ENCODE measurements around the gene HES3.

HES3 gene, protein sequence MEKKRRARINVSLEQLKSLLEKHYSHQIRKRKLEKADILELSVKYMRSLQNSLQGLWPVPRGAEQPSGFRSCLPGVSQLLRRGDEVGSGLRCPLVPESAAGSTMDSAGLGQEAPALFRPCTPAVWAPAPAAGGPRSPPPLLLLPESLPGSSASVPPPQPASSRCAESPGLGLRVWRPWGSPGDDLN

DNA sequence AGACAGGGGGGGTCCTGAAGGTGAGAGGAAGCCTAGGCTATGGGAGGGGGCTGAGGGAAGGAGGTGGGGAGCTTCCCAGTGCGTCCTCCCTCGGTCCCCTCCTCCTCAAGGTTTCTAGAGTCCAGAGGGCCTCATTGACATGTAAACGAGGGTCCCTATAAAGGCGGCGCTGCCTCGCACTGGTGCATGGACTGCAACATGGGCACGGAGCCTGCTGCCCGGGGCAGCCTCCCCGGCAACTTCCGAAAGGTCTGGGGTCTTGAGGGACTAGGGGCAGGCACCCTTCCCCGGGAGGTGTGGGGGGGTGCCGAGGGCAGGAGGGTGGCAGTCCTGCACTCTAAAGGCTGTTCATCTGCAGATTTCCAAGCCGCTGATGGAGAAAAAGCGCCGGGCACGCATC, at the start of gene HES3:
Gene HES3 (plus strand): TSS at position 187 of the 400 bp plus-strand sequence. CDS start 187 bp downstream, at position 374.
- FAIRE-seq (no peak), DNase-seq (ENCODE audit: insufficient read length, low spot score) (no peak)

DNA sequence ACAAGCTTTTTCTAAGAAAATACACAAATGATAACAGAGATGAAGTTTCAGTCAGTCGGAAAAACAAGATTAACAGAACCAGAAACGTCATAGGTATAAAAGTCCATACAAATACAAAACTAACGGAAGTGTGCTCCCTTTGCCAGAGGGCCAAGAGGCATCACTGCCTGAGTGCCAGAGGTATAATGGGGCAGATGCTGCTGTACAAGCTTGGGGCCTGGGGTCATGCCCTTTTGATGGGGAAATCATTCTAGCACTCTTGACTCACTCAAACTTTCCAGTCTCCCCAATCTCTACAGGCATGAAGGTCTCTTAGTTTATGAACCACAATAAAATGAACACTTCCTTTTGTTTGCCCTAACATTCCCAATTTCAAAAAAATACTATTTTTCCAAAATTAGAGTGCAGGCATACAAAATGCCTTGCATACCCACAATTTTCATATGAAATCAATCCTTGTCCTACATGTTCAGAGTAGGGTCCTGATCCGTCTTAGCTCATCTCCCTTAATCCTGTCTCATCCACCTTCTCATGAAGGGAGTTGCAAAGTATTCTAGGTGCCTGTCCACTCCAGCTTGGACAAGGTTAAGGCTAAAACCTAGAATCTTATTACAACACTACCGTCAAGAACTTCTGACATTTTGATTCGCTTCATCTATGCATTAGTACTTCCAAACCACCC, 46.1 kb upstream of the HES3 start:
- DNase-seq (ENCODE audit: insufficient read length, low spot score): no peak
- FAIRE-seq: no peak

DNA sequence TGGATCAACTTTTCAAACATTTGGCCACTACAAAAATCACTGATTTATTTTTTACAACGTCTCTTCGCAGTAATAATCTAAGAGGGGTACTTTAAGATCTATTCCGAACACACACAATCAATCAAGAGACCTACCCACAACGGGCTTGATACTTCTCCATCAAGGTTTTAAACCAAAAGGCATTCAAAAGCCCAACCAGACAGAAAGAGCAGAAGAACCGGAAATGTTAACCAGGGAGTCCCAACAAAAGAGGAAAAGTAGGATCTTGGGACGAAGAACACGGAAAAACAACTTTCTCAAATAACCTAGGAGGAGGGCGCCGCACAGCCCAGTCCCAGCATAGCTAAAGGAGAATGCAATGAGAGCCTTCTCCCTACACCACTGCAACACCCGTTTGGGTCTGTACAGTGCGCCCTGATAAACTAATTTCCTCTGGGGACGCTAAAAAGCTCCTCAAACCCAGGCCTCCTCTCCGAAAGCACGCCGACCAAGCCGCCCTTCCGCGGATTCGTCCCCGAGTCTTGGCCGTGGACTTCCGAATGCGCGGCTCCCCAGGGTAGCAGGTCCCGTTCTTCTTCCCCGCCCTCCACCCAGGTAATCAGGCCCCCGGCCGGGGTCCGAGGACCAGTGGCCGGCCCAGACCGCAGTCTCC, 45.2 kb upstream of the HES3 start:
- no peak for DNase-seq (ENCODE audit: insufficient read length, low spot score)

DNA sequence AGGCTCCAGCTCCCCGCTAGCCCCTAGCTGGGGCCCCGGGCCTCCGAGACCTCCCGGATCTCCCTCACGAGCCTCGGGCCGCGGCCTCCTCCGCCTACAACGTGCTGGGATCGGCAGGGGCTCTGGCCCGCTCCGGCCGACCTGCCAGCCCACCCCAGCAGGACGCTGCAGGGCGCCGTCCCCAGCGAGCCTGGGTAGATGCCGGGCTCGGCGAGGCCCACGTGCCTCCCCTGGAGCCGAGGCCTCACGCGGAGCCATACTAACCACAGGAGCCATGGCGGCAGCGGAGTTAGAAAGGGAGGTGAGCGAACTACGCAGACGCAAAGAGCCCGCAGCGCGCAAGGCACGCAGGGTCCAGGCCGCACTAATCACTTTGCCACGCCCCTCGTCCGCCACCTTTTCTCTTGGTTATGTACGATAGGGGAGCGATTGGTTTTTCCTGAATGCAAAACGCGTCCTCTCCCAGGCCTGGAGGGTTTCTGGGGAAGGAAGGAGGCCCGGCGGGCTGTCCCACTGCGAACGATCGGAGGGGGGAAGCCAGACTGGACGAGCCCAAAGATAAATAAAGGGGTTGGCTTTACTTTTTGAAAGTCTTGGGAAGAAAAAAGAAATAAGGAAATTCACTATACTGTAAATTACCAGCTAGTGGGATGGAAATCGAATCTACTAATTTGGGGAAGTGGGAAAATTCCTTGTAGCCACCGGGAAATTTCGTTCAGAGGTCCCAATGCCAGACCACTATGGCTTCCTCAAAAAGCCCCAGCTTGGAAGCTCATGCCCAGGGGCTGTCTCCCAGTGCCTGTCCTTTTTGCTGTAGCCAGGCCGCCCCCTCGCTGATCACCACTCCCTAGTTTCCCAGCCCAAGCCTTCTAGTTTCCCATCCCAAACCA, 44.4 kb upstream of the HES3 start, which contains the start of gene RPL22:
Gene RPL22 (minus strand): TSS at position 298 of the 890 bp plus-strand sequence. CDS start 22 bp downstream, at position 276.
- peak; percentile 96 for FAIRE-seq
- peak; percentile 85 for DNase-seq (ENCODE audit: insufficient read length, low spot score)

More for the DNA sequence above, 45.2 kb upstream of the HES3 start:
- no peak for FAIRE-seq

DNA sequence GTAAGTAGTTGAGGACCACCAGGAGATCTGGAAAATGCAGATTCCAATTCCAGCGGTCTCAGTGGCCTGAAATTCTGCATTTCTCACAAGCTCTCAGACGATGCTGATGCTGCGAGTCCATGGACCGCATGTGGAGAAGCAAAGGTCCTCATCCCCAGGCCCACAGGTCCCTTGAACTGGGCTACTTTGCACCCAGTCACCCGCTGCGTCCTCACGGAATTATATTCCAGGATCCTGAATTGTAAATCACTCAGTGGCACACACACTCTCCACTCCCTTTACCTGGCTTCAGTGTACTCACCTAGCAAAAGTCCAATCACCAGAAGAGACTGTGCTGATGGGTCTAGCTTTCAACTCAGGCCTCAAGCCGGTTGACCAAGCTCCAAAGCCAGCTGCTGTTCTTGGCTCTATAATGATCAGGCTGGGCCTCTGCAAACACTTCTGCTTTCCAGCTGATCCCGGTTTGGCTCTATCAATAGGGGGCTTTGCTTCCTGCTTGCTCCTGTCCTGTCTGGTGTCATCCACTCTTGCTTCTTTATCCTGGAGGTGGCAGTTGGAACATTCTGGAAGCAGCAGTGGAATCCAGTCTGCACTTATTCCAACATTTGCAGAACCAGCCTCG, 43.7 kb upstream of the HES3 start:
- FAIRE-seq: no peak
- no peak for DNase-seq (ENCODE audit: insufficient read length, low spot score)

DNA sequence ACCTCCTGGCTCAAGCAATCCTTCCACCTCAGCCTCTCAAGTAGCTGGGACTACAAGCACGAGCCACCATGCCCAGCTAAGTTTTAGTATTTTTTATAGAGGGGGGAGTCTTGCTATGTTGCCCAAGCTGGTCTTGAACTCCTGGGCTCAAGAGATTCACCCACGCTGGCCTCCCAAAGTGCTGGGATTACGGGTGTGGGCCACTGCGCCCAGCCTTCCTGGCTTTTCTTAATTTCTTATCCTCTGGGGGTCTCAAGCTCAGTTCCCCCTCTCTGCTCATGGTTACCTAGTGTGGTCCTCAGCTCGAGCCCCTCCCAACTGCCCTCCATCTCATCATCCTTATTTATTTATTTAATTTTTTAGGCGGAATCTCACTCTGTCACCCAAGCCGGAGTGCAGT, 41.7 kb upstream of the HES3 start:
- FAIRE-seq: no peak
- DNase-seq (ENCODE audit: insufficient read length, low spot score): no peak

DNA sequence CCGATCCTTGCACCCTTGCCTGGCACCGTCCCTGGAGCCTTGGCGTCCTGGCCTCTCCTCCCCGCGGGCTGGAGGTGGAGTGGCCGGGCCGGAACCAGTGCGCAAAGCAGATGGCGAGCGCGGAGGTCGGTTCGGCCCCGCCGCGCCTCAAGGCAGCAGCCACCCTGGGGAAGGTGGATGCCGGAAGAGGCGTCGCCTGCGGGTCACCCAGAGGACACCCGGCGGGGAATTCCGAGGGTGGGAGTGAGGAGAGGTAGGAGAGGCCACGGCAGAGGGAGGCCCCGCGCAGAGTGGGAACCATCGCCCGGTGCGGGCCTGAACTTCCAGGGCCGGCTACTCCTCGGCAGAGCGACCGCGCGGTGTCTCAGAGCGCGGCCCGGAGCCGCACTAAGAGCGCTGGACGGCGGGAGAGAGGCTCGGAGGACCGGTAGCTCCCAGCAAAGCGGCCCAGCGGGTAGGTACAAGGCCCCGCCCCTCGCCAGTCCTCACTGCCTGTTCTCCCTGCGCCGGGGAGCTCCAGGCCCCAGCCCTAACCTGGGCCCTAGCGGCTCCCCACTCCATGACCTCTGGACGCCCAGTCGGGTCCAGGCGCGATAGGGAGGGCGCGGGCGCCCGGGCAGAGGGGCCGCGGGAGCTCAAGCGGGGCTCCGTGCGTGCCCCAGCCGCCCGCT, 38.0 kb upstream of the HES3 start, which contains the start of gene RNF207:
Gene RNF207 (plus strand): TSS at position 271 of the 671 bp plus-strand sequence. CDS start 417 bp downstream, outside the sequence.
- FAIRE-seq: peak; percentile 84

DNA sequence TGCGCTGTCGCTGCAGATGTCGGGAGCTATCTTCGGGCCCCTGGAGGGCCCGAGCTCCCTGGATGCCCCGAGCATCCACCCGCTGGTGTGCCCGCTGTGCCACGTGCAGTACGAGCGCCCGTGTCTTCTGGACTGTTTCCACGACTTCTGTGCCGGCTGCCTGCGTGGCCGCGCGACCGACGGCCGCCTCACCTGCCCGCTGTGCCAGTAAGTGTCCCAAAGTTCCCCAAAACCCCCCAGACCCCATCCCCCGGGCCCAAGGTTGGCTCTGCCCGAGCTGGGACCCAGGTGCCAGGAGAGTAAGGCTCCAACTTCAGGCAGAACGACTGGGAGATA, 37.5 kb upstream of the HES3 start:
- DNase-seq (ENCODE audit: insufficient read length, low spot score) (no peak), FAIRE-seq (no peak)

More for the DNA sequence above, 38.0 kb upstream of the HES3 start, which contains the start of gene RNF207:
- DNase-seq (ENCODE audit: insufficient read length, low spot score): peak; percentile 69

DNA sequence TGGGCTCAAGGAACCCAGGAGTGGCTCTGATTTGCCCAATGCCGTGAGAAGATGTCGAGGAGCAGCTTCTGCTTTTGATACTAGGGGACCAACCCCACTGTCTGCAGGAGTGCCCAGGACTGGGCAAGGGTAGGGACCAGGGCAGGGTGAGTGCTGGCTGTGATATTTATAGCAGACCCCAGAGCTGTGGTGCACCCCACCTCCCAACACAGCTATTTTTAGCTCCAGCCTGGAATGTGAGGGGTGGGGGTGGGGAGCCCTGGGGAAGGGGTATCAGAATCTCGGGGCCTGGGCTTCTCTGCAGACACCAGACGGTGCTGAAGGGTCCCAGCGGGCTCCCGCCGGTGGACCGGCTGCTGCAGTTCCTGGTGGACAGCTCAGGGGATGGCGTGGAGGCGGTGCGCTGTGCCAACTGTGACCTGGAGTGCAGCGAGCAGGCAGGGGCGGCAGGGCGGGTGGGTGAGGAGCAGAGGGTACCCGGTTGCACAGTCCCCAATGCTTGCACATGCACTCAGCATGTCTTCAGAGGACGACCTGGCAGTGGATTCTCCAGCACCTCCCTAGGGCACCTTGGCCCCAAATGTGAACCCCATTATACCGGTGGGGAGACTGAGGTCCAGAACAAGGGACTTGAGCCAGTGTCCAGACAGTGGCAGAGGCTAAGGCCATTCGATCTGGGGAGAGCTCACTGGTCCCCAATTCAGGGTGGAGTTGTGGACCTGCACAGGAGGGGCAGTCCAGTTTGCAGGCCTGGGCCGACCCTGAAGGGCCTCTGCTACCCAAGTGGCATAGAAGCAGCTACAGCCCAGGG, 36.7 kb upstream of the HES3 start:
- no peak for DNase-seq (ENCODE audit: insufficient read length, low spot score)

DNA sequence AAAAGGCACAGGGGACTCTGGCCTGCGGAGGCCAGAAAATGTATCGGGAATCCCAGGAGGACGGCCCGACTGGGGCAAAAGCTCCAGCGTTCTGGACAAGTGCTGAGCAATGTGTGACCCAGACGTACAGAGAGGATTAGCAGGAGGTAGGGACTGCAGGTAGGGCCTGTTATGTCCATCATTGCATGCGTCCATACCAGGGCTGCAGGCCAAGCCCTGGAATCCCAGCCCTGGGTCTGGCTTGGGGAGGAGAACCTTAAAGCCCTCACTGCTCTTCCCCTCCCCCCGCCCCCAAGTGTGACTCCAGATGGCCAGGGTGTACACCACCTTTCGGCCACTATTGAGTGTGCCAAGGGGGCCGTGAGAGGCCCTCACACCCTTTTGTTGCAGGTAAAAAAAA, 36.1 kb upstream of the HES3 start:
- FAIRE-seq: no peak
- DNase-seq (ENCODE audit: insufficient read length, low spot score): no peak

More for the DNA sequence above, 36.7 kb upstream of the HES3 start:
- FAIRE-seq: no peak

DNA sequence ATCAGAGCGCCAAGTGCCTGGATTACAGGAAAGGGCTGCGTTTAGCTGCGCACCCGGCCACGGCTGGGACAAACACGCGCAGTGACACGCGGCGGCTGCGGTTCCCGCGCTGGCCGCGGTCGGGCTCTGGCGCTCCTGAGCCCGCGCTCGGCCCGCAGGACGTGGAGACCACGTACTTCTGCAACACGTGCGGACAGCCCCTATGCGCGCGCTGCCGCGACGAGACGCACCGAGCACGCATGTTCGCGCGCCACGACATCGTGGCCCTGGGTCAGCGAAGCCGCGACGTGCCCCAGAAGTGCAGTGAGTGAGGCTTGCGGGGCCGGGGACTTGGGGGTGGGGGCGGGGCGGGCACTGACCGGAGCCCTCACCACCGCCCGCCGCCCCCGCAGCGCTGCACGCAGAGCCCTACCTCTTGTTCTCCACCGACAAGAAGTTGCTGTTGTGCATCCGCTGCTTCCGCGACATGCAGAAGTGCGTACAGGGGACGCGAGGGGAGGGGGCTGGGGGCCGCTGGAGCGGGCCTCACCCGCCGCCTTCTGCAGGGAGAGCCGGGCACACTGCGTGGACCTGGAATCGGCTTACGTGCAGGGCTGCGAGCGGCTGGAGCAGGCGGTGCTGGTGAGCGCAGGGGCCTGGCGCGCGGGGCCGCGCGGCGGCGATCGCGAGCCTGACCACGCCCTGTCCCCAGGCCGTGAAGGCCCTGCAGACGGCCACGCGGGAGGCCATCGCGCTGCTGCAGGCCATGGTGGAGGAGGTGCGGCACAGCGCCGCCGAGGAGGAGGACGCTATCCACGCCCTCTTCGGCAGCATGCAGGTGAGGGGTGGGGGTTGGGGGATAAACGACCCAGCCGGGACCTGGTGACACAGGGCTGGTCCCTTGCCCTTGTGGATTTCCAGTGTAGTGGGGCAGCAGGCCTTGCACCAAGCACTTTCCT, 35.0 kb upstream of the HES3 start:
- DNase-seq (ENCODE audit: insufficient read length, low spot score) (peak; percentile 59), FAIRE-seq (no peak)

DNA sequence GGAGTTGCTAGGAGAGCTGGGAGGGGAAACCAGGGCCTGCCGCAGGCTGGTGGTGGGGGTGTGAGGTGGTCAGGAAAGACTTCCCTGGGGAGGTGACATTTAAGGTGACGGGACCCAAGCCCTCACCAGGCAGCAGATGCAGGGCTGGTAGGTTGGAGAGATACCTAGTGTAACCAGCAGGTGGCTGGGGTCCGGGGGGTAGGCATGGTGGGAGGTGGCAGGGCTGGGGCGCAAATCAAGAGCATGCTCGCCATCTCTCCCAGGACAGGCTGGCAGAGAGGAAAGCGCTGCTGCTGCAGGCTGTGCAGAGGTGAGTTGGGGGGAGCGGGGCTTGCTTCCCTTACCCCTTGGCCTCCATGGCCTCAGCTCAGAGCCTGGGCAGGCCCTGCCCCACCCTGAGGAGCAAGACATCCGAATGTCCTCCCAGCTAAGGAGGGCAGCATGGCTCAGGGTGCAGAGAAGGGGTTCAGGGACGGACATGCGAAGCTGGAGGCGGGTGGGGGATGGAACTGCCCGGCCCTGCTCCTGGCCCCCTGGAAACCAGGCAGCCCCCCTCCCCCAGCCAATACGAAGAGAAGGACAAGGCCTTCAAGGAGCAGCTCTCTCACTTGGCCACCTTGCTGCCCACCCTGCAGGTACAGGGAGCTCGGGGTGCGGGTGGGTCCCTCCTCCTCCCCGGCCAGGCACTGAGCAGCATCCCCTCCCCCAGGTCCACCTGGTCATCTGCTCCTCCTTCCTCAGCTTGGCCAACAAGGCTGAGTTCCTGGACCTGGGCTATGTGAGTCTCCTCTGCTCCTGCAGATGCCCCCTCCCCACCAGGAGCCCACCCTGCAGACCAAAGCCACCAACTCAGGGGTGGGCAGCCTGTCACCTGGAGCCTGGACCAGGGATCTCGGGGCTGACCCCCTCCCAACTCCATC, 34.1 kb upstream of the HES3 start:
- FAIRE-seq: no peak
- no peak for DNase-seq (ENCODE audit: insufficient read length, low spot score)

DNA sequence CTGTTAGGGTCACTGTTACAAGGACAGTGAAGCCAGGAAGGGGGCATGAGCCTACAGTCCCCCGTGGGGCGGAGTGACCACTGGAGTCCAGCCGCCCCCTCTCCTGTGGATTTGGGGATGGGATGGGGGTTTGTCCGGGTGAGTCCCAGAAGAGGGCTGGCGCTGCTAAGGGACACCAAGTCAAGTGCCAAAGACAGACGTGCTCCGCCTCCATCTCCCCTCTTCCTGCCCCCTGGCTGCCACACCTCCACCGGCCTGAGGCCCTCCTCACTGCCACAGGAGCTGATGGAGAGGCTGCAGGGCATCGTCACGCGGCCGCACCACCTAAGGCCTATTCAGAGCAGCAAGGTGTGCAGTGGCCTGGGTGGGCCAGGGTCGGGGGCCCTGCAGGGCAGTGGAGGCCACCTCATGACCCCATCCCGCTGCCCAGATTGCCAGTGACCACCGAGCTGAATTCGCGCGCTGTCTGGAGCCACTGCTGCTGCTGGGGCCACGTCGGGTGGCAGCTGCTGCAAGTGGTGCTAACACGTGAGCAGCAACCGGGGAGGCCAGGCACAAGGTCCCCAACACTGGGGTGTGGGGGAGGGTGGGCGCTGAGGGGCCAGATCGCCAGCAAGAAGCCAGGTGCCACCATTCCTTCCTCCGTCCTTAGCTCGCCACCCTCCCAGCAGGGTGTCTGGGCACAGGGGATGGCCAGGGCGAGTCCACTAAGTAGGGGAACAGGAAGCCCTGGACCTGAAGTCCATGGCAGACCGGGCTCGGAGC, 33.2 kb upstream of the HES3 start:
- FAIRE-seq (no peak), DNase-seq (ENCODE audit: insufficient read length, low spot score) (no peak)

DNA sequence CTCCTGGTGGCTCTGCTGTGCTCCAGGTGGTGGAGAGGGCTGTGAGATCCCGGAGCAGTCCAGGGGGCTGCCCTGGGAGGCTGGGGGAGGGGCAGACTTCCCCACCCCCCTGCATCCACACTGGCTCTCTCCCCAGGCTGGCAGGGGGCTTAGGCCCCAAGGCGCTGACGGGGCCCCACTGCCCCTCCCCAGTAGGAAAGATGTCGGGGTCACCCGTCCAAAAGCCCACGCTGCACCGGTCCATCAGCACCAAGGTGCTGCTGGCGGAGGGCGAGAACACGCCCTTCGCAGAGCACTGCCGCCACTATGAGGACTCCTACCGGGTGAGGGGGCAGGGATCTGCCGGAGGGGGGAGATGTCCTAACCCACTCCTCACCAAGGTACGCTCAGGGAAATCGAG, 32.2 kb upstream of the HES3 start:
- DNase-seq (ENCODE audit: insufficient read length, low spot score) (no peak), FAIRE-seq (no peak)

DNA sequence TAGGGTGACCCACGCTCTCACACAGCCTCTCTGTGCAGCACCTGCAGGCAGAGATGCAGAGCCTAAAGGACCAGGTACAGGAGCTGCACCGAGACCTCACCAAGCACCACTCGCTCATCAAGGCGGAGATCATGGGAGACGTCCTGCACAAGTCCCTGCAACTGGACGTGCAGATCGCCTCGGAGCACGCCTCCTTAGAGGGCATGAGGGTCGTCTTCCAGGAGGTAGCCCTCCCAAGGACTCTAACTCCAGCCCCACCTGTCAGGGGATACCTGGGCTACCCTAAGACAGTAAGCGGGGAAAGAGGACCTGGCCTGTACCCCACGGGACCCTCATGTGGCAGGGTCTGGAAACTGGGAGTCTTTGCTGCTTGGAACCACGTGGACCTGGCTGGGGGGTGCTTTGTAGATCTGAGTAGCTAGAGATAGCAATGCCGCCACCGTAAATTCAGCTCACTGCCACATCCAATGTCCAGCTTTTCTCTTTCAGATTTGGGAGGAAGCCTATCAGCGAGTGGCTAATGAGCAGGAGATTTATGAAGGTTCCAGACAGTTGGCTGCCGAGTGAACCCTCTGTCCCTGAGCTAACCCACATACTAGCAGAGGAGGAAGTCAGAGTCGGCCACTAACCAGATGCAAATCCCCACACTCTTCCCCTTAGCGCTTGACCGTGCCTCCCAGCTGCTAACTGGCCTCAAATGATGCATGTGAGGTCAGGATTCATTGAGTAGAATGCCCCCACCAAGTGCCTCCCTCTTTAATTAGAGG, 31.6 kb upstream of the HES3 start:
- FAIRE-seq (peak; percentile 85), DNase-seq (ENCODE audit: insufficient read length, low spot score) (no peak)
